MM.1S (cell line): ENCODE measurements around the gene PKP4.

Source experiments
- CTCF ChIP-seq: fragments of 300-600 bp; sonication (generic); IDR thresholded peaks from 2 replicates; pipeline ENCODE4 v1.5.1; 2016; ENCODE audit warnings: antibody characterized with exemption, low read length, mixed read lengths
- EZH2 ChIP-seq: fragments of 300-600 bp; sonication (generic); optimal IDR thresholded peaks from 2 replicates; pipeline ENCODE3; 2017; ENCODE audit warnings: low read depth, mild to moderate bottlenecking, antibody characterized with exemption, low read length, mixed read lengths
- EZH2phosphoT487 ChIP-seq: fragments of 300-600 bp; sonication (generic); IDR thresholded peaks from 2 replicates; pipeline ENCODE4 v1.6.1; 2018; ENCODE audit warnings: antibody characterized with exemption, low read length

- TF ChIP-seq EZH2phosphoT487 (no peak), EZH2 (no peak), CTCF (no peak)
Measured at GRCh38 chr2:158570869-158571268, 114.1 kb downstream of the PKP4 start.
